Activated effector memory CD4-positive, alpha-beta T cell treated with anti-CD3 and anti-CD28 coated beads, Interleukin-2, amount 50 U/mL, for 16 hours (primary cell): ENCODE data around the gene SSRP1.

Experiments
- DNase-seq: peaks from one replicate; pipeline ENCODE4 v3.0.0-alpha.2; 2020

Gene SSRP1

GRCh38 chr11:57335023-57335342 lies 709 bp downstream of the SSRP1 start:
- DNase-seq = no peak

- DNase-seq = no peak
Measured at GRCh38 chr11:57332694-57333440, 2.8 kb downstream of the SSRP1 start.

- DNase-seq = no peak
Measured at GRCh38 chr11:57331720-57332119, 4.0 kb downstream of the SSRP1 start.

- DNase-seq = no peak
Measured at GRCh38 chr11:57330029-57330428, 5.7 kb downstream of the SSRP1 start.

- no peak for DNase-seq
Measured at GRCh38 chr11:57327721-57328120, 8.0 kb downstream of the SSRP1 start.

- DNase-seq = no peak
Measured at GRCh38 chr11:57325735-57326048, 10.0 kb downstream of the SSRP1 start.

GRCh38 chr11:57324886-57325734 lies 10.6 kb downstream of the SSRP1 start, which contains the start of gene TNKS1BP1:
Gene TNKS1BP1 (minus strand): TSS chr11:57324952. CDS start chr11:57321885, 3,067 bp downstream.
- DNase-seq = peak; percentile 97

GRCh38 chr11:57324154-57324885 lies 11.4 kb downstream of the SSRP1 start:
- DNase-seq = peak; percentile 68

- no peak for DNase-seq
Measured at GRCh38 chr11:57323855-57324153, 11.9 kb downstream of the SSRP1 start.

GRCh38 chr11:57323167-57323854 lies 12.4 kb downstream of the SSRP1 start:
- DNase-seq = no peak

GRCh38 chr11:57322256-57323166 lies 13.2 kb downstream of the SSRP1 start:
- peak; percentile 69 for DNase-seq

- no peak for DNase-seq
Measured at GRCh38 chr11:57321388-57322255, 14.1 kb downstream of the SSRP1 start.

GRCh38 chr11:57320719-57321387 lies 14.8 kb downstream of the SSRP1 start:
- no peak for DNase-seq

- DNase-seq = no peak
Measured at GRCh38 chr11:57320067-57320718, 15.5 kb downstream of the SSRP1 start.

GRCh38 chr11:57318178-57318577 lies 17.5 kb downstream of the SSRP1 start:
- DNase-seq = no peak

- DNase-seq = no peak
Measured at GRCh38 chr11:57316017-57316416, 19.7 kb downstream of the SSRP1 start.

- DNase-seq = no peak
Measured at GRCh38 chr11:57315491-57315890, 20.2 kb downstream of the SSRP1 start.

- DNase-seq = no peak
Measured at GRCh38 chr11:57314221-57314973, 21.3 kb downstream of the SSRP1 start.

- no peak for DNase-seq
Measured at GRCh38 chr11:57313788-57314135, 21.9 kb downstream of the SSRP1 start.
